ENCODE data around the gene BEX3.
A peak's percentile ranks its signal among the peaks of the same experiment; 100 is the strongest.
"Not testable (repeated sequence)": the region's sequence is repeated elsewhere in the genome, so short reads cannot be mapped to it uniquely, and the experiment has no call there.

Gene BEX3

GRCh38 chrX:103384672-103385071 is 8.3 kb downstream of the BEX3 start:
- DNase-seq, result no peak

- DNase-seq, result not testable (repeated sequence)
Observed at GRCh38 chrX:103385283-103385830, 9.0 kb downstream of the BEX3 start.

GRCh38 chrX:103386332-103386731 is 10.0 kb downstream of the BEX3 start:
- DNase-seq, result no peak

GRCh38 chrX:103393487-103393886 is 17.1 kb downstream of the BEX3 start:
- no peak for DNase-seq

GRCh38 chrX:103396186-103396585 is 19.8 kb downstream of the BEX3 start:
- no peak for DNase-seq

- no peak for DNase-seq
Observed at GRCh38 chrX:103396660-103397059, 20.3 kb downstream of the BEX3 start.

- no peak for DNase-seq
Observed at GRCh38 chrX:103397707-103398106, 21.4 kb downstream of the BEX3 start.

- DNase-seq, result no peak
Observed at GRCh38 chrX:103398421-103398864, 22.1 kb downstream of the BEX3 start.

GRCh38 chrX:103399744-103400143 is 23.4 kb downstream of the BEX3 start:
- DNase-seq, result no peak

- no peak for DNase-seq
Observed at GRCh38 chrX:103400931-103401330, 24.6 kb downstream of the BEX3 start.

- DNase-seq, result peak; percentile 0
Observed at GRCh38 chrX:103404231-103405008, 28.1 kb downstream of the BEX3 start.

GRCh38 chrX:103405009-103405333 is 28.6 kb downstream of the BEX3 start:
- DNase-seq, result no peak

GRCh38 chrX:103406256-103406655 is 29.9 kb downstream of the BEX3 start:
- no peak for DNase-seq

GRCh38 chrX:103407776-103408175 is 31.4 kb downstream of the BEX3 start:
- DNase-seq, result no peak

- not testable (repeated sequence) for DNase-seq
Observed at GRCh38 chrX:103411721-103412120, 35.4 kb downstream of the BEX3 start.

GRCh38 chrX:103413705-103414387 is 37.5 kb downstream of the BEX3 start:
- DNase-seq, result no peak

GRCh38 chrX:103414561-103414960 is 38.2 kb downstream of the BEX3 start:
- DNase-seq, result no peak

- DNase-seq, result no peak
Observed at GRCh38 chrX:103415068-103415467, 38.7 kb downstream of the BEX3 start.

GRCh38 chrX:103415528-103415927 is 39.2 kb downstream of the BEX3 start:
- no peak for DNase-seq

- no peak for DNase-seq
Observed at GRCh38 chrX:103417370-103417769, 41.0 kb downstream of the BEX3 start.

- no peak for DNase-seq
Observed at GRCh38 chrX:103417933-103418332, 41.6 kb downstream of the BEX3 start.

GRCh38 chrX:103418811-103419340 is 42.5 kb downstream of the BEX3 start:
- DNase-seq, result no peak

- DNase-seq, result no peak
Observed at GRCh38 chrX:103423955-103424638, 47.8 kb downstream of the BEX3 start.

Measured in activated effector memory CD4-positive, alpha-beta T cell treated with Interleukin-2 at 50 U/mL for 16 hours (primary cell).